Omental fat pad (tissue), 4 donors: ENCODE data around the gene AOPEP. TPM values are rescaled to one million over a fixed set of nuclear protein-coding genes. Genes with fewer than 3 reads are reported as not detected.

Experiments
- ATAC-seq: fragments of 150-250 bp; one replicate; pipeline ENCODE4 v1.9.1; 2016; ENCODE audit warnings: mild to moderate bottlenecking, moderate library complexity; ENCODE audit not compliant: low FRiP score
- DNase-seq: peaks from one replicate; pipeline ENCODE4 v3.0.0-alpha.2; 2019; ENCODE audit warnings: low spot score
- total RNA-seq, 4 donors: library from RNA; depleted of rRNA; stranded (reverse); fragments of >200 nt; gene quantifications; one replicate each; pipeline ENCODE4 v1.1.0, GENCODE V29; 2016
- TF ChIP-seq, protein P1 (sequence below), 3 donors: fragments of 450-650 bp; IDR thresholded peaks; one replicate each; pipeline ENCODE4 v1.5.1; 2016 to 2017; ENCODE audit warnings: antibody characterized with exemption in 3 of 3, mild to moderate bottlenecking in 3 of 3, moderate library complexity in 2 of 3

AOPEP gene
- total RNA-seq, 4 donors from 2014 or later, result 45.9 to 102 (median 55.1) TPM

- TF ChIP-seq, protein P1, sequence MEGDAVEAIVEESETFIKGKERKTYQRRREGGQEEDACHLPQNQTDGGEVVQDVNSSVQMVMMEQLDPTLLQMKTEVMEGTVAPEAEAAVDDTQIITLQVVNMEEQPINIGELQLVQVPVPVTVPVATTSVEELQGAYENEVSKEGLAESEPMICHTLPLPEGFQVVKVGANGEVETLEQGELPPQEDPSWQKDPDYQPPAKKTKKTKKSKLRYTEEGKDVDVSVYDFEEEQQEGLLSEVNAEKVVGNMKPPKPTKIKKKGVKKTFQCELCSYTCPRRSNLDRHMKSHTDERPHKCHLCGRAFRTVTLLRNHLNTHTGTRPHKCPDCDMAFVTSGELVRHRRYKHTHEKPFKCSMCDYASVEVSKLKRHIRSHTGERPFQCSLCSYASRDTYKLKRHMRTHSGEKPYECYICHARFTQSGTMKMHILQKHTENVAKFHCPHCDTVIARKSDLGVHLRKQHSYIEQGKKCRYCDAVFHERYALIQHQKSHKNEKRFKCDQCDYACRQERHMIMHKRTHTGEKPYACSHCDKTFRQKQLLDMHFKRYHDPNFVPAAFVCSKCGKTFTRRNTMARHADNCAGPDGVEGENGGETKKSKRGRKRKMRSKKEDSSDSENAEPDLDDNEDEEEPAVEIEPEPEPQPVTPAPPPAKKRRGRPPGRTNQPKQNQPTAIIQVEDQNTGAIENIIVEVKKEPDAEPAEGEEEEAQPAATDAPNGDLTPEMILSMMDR (IDR thresholded peaks at IDR 0.05), result no peak
- DNase-seq (no peak), ATAC-seq (no peak)
Observed at GRCh38 chr9:95067057-95067456, 340.6 kb downstream of the AOPEP start.

DNA sequence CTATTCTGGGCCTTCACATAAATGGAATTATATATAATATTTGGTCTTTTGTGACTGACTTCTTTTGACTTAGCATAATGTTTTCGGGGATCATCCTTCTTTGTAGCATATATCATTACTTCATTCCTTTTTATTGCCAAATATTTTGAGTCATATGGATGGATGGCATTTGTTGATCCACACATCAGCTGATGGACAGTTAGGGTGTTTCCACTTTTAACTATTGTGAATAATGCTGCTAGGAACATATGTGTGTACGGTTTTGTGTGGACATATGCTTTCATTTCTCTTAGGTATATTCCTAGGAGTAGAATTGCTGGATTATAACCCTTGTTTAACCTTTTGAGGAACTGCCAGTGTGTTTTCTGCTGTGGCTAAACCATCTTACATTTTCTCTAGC is 341.4 kb downstream of the AOPEP start:
- TF ChIP-seq, protein P1 (IDR thresholded peaks at IDR 0.05), result no peak
- no peak for DNase-seq
- ATAC-seq, result no peak

GRCh38 chr9:95070549-95071021 is 344.1 kb downstream of the AOPEP start:
- DNase-seq (no peak), ATAC-seq (no peak)
- TF ChIP-seq, protein P1 (IDR thresholded peaks at IDR 0.05), result no peak

DNA sequence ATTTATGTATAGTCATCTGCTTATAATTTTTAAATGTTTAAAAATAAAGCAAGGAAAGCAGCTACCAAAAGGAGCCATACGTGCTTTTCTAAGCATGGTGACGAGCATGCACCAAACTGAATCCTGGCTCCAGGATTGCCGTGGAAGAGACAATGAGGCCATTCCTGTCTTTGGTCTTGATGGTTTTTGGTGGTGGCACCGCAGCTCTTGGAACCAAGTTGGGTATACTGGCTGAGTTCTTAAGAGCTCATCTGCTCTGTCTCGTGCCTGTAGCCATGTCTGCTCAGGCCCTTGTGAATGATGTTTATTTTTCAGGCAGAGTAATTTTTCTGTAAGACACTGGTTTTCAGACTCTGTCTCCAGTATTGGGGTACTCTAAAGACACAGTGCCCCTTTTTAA is 345.0 kb downstream of the AOPEP start:
- no peak for DNase-seq
- no peak for ATAC-seq
- TF ChIP-seq, protein P1 (IDR thresholded peaks at IDR 0.05), result no peak

GRCh38 chr9:95071925-95072324 is 345.4 kb downstream of the AOPEP start:
- no peak for DNase-seq
- TF ChIP-seq, protein P1 (IDR thresholded peaks at IDR 0.05), result no peak
- no peak for ATAC-seq

- ATAC-seq (no peak), DNase-seq (no peak)
- TF ChIP-seq, protein P1 (IDR thresholded peaks at IDR 0.05), result no peak
Observed at GRCh38 chr9:95073042-95073607, 346.6 kb downstream of the AOPEP start.

DNA sequence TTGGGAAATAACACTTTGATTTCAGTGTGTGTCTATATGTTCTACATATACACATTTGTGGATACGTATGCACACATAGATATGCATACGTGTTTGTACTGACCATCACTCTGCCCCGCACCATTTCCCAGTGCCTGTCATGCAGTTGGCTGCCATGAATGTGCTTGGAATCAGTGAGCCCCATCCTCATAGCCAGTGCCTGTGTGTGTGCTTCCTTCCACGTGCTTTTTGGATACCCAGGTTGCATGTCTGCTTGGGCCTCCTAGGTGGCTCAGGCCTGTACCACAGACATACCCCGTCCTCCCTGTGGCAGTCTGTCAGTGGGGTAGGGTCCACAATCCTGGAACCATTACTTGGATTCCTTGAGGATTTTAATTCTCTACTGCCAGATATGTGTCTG is 347.4 kb downstream of the AOPEP start:
- ATAC-seq, result no peak
- TF ChIP-seq, protein P1 (IDR thresholded peaks at IDR 0.05), result no peak
- no peak for DNase-seq
